Keratinocyte (primary cell): ENCODE results near the gene SH3PXD2B. TPM values are rescaled to one million over a fixed set of nuclear protein-coding genes. Genes with fewer than 3 reads are reported as not detected.

Experiments used
- DNase-seq: peaks from one replicate; pipeline ENCODE4 v3.0.0-alpha.2; 2011; ENCODE audit warnings: low read depth, missing footprints, low spot score
- FAIRE-seq: peaks from 2 replicates; lab custom pipeline; 2011; peaks lifted over from hg19 to GRCh38; lab: Jason Lieb, UNC
- H2AFZ ChIP-seq: 2 replicates; pipeline ENCODE4 v1.6.0; 2012; ENCODE audit warnings: low read length, control low read depth, inconsistent platforms; ENCODE audit not compliant: control insufficient read depth
- H3K27ac ChIP-seq: 2 replicates; pipeline ENCODE4 v1.5.1; 2011; ENCODE audit warnings: low read length; ENCODE audit not compliant: control insufficient read depth, insufficient read depth
- H3K27me3 ChIP-seq: 3 replicates; pipeline ENCODE4 v1.6.0; 2011; ENCODE audit warnings: low read length; ENCODE audit not compliant: control insufficient read depth, insufficient read depth; ENCODE audit errors: extremely low read depth
- H3K36me3 ChIP-seq, 2 experiments: 2 replicates in 1 of 2; 3 replicates in 1 of 2; pipeline ENCODE4 v1.5.1; 2011; ENCODE audit warnings: low read length in 2 of 2, mild to moderate bottlenecking in 1 of 2; ENCODE audit not compliant: control insufficient read depth in 2 of 2, insufficient read depth in 2 of 2; ENCODE audit errors: extremely low read depth in 1 of 2
- H3K4me1 ChIP-seq: 3 replicates; pipeline ENCODE4 v1.5.1; 2011; ENCODE audit warnings: low read length; ENCODE audit not compliant: control insufficient read depth, insufficient read depth; ENCODE audit errors: extremely low read depth
- H3K4me2 ChIP-seq: 3 replicates; pipeline ENCODE4 v1.6.0; 2011; ENCODE audit warnings: low read depth, low read length; ENCODE audit not compliant: control insufficient read depth, insufficient read depth; ENCODE audit errors: extremely low read depth
- H3K4me3 ChIP-seq, 3 experiments: fragments of 200-600 bp in 1 of 3; sonication (generic) in 1 of 3; 2 replicates in 2 of 3; 3 replicates in 1 of 3; pipeline ENCODE4 v1.5.1; 2011 to 2016; ENCODE audit warnings: low read length in 3 of 3, mild to moderate bottlenecking in 3 of 3, control low read depth in 2 of 3, inconsistent platforms in 1 of 3, low read depth in 1 of 3, mixed read lengths in 1 of 3, mixed run types in 1 of 3, moderate library complexity in 1 of 3; ENCODE audit not compliant: control insufficient read depth in 2 of 3, insufficient read depth in 2 of 3; ENCODE audit errors: extremely low read depth in 1 of 3
- H3K79me2 ChIP-seq: 2 replicates; pipeline ENCODE4 v1.6.0; 2012; ENCODE audit warnings: low read length; ENCODE audit not compliant: control insufficient read depth, insufficient read depth
- H3K9ac ChIP-seq: 3 replicates; pipeline ENCODE4 v1.6.0; 2011; ENCODE audit warnings: low read length; ENCODE audit not compliant: control insufficient read depth, insufficient read depth; ENCODE audit errors: extremely low read depth
- H3K9me1 ChIP-seq: 3 replicates; pipeline ENCODE4 v1.6.0; 2011; ENCODE audit warnings: low read length; ENCODE audit not compliant: control insufficient read depth, insufficient read depth; ENCODE audit errors: extremely low read depth
- H3K9me3 ChIP-seq: 2 replicates; pipeline ENCODE4 v1.5.1; 2012; ENCODE audit warnings: low read depth, low read length; ENCODE audit not compliant: control insufficient read depth
- H4K20me1 ChIP-seq: 3 replicates; pipeline ENCODE4 v1.6.0; 2011; ENCODE audit warnings: low read length; ENCODE audit not compliant: control insufficient read depth, insufficient read depth; ENCODE audit errors: extremely low read depth
- CTCF ChIP-seq, 3 experiments: IDR thresholded peaks in 1 of 3; conservative IDR thresholded peaks in 1 of 3; optimal IDR thresholded peaks in 1 of 3; 2 replicates in 2 of 3; 3 replicates in 1 of 3; pipeline versions ENCODE3 to v1.5.1; 2011; ENCODE audit warnings: low read length in 3 of 3, mild to moderate bottlenecking in 3 of 3, moderate library complexity in 2 of 3, control low read depth in 1 of 3, inconsistent platforms in 1 of 3; ENCODE audit not compliant: insufficient read depth in 2 of 3; ENCODE audit errors: extremely low read depth in 1 of 3
- EZH2 ChIP-seq: IDR thresholded peaks from one replicate; pipeline ENCODE4 v1.6.1; 2012; ENCODE audit warnings: inconsistent platforms, mild to moderate bottlenecking, low read length, moderate library complexity
- dilution Hi-C: fragments of 300-500 bp; cut with MboI; formaldehyde crosslinking; loops from one replicate; pipeline ENCODE4 v1.7.0; 2020; ENCODE audit warnings: low sequenced_read_pairs; ENCODE audit not compliant: extremely low pct_ligation_motif_present
- polyA plus RNA-seq, 5 experiments: library from polyadenylated mRNA; depleted of rRNA in 3 of 5; stranded (reverse) in 3 of 5; stranded (forward) in 1 of 5; unstranded in 1 of 5; fragments of >200 nt; gene quantifications; 1 replicate in 1 of 5; 2 replicates in 3 of 5; 3 replicates in 1 of 5; pipeline versions ENCODE4 v1.2.1 to v1.2.3, GENCODE V29; 2011 to 2012; ENCODE audit warnings: missing spikeins in 2 of 5, low read depth in 1 of 5, low replicate concordance in 1 of 5

Gene SH3PXD2B
- polyA plus RNA-seq, 1 donor (not counting 4 experiments of a cell fraction or from before 2014, with no cell fraction given), result 17.3 TPM

- H3K9me3 ChIP-seq, result no peaks in the 10 kb centered on the region
- H4K20me1 ChIP-seq, result no peaks in the 10 kb centered on the region
- no peak overlapping the region for H3K27ac ChIP-seq
- no peak for FAIRE-seq
- no peaks in the 10 kb centered on the region for H3K9me1 ChIP-seq
- no peak overlapping the region for H3K9ac ChIP-seq
- no peak for DNase-seq
- dilution Hi-C loops, result loop anchor here (25.0 kb wide), 1 partner anchor 197 kb away; no protein-coding TSS in a partner anchor
- no peaks in the 10 kb centered on the region for H3K36me3 ChIP-seq
- TF ChIP-seq CTCF (optimal IDR thresholded peaks at IDR 0.05 in 1 of 3, IDR thresholded peaks at IDR 0.05 in 1 of 3, conservative IDR thresholded peaks at IDR 0.05 in 1 of 3; ENCODE audit: extremely low read depth in 1 of 3, insufficient read depth in 2 of 3, low read length in 3 of 3), result no peak
- no peak for TF ChIP-seq EZH2
- H3K79me2 ChIP-seq, result no peaks in the 10 kb centered on the region
- H2AFZ ChIP-seq, result no peak overlapping the region
- H3K4me1 ChIP-seq, result no peaks in the 10 kb centered on the region
- H3K4me3 ChIP-seq, result no peak overlapping the region
- peaks cover 11% of the 10 kb centered on the region for H3K27me3 ChIP-seq
- H3K4me2 ChIP-seq, result no peak overlapping the region
These were observed 36.5 kb upstream of the SH3PXD2B start for GRCh38 chr5:172490514-172491461.

- Histone ChIP-seq H3K27ac (no peak overlapping the region), H3K27me3 (no peaks in the 10 kb centered on the region), H3K4me1 (no peaks in the 10 kb centered on the region), H3K9ac (no peak overlapping the region), H3K4me3 (no peak overlapping the region), H3K4me2 (no peak overlapping the region), H3K9me1 (no peaks in the 10 kb centered on the region), H2AFZ (no peak overlapping the region), H3K9me3 (peaks cover 2% of the 10 kb centered on the region), H3K36me3 (no peaks in the 10 kb centered on the region), H3K79me2 (no peaks in the 10 kb centered on the region), H4K20me1 (no peaks in the 10 kb centered on the region)
- FAIRE-seq (no peak), DNase-seq (no peak)
- TF ChIP-seq CTCF (optimal IDR thresholded peaks at IDR 0.05 in 1 of 3, IDR thresholded peaks at IDR 0.05 in 1 of 3, conservative IDR thresholded peaks at IDR 0.05 in 1 of 3; ENCODE audit: extremely low read depth in 1 of 3, insufficient read depth in 2 of 3, low read length in 3 of 3), result no peak
- TF ChIP-seq EZH2, result no peak
- dilution Hi-C loops, result loop anchor here (25.0 kb wide), 1 partner anchor 199 kb away; no protein-coding TSS in a partner anchor
These were observed 33.9 kb upstream of the SH3PXD2B start for GRCh38 chr5:172488221-172488620.
